H1 (cell line): ENCODE measurements around the gene ADAMTS17. TPM values are rescaled to one million over a fixed set of nuclear protein-coding genes. Genes with fewer than 3 reads are reported as not detected.

ENCODE experiments used
- CTCF ChIA-PET: fragments of 300-600 bp; sonication (Branson Sonifier 250); formaldehyde crosslinking; loops from one replicate; lab custom pipeline; 2021; ENCODE audit not compliant: partially characterized antibody; lab: Charles Lee
- POLR2A ChIA-PET: fragments of 300-600 bp; sonication (Branson Sonifier 250); formaldehyde crosslinking; loops from one replicate; lab custom pipeline; 2021; ENCODE audit warnings: inconsistent platforms; ENCODE audit not compliant: partially characterized antibody; lab: Charles Lee
- DNase-seq, 2 experiments: peaks; one replicate each; pipeline versions ENCODE4 v3.0.0 to v3.0.0-alpha.2; 2010 to 2022; ENCODE audit warnings: low spot score in 2 of 2, low read depth in 1 of 2, mixed read lengths in 1 of 2
- FAIRE-seq: peaks from 2 replicates; lab custom pipeline; 2011; peaks lifted over from hg19 to GRCh38; lab: Jason Lieb, UNC
- H2AFZ ChIP-seq: 2 replicates; pipeline ENCODE4 v1.8.1; 2012; ENCODE audit warnings: low read length, inconsistent platforms
- H2AK5ac ChIP-seq: 2 replicates; pipeline ENCODE4 v1.6.1; 2013; ENCODE audit warnings: low read depth, low read length
- H2BK120ac ChIP-seq: replicated peaks from 2 replicates; pipeline ENCODE3; 2013; ENCODE audit warnings: low read depth, low read length, inconsistent platforms
- H2BK12ac ChIP-seq: 2 replicates; pipeline ENCODE4 v1.6.1; 2013; ENCODE audit warnings: low read depth, low read length
- H2BK15ac ChIP-seq: 2 replicates; pipeline ENCODE4 v1.6.1; 2013; ENCODE audit warnings: low read length
- H2BK20ac ChIP-seq: 2 replicates; pipeline ENCODE4 v1.6.1; 2013; ENCODE audit warnings: low read length
- H2BK5ac ChIP-seq: 2 replicates; pipeline ENCODE4 v1.6.1; 2013; ENCODE audit warnings: low read depth, low read length
- H3K14ac ChIP-seq: 2 replicates; pipeline ENCODE4 v1.6.1; 2013; ENCODE audit warnings: inconsistent platforms; ENCODE audit not compliant: insufficient read length
- H3K18ac ChIP-seq: 2 replicates; pipeline ENCODE4 v1.6.1; 2013; ENCODE audit warnings: low read length; ENCODE audit errors: extremely low read depth
- H3K23ac ChIP-seq: 2 replicates; pipeline ENCODE4 v1.6.1; 2013; ENCODE audit warnings: inconsistent platforms; ENCODE audit not compliant: insufficient read length
- H3K23me2 ChIP-seq: 2 replicates; pipeline ENCODE4 v1.6.1; 2013; ENCODE audit warnings: low read depth, low read length
- H3K27ac ChIP-seq: 2 replicates; pipeline ENCODE4 v1.6.1; 2011; ENCODE audit warnings: low read depth, low read length, inconsistent platforms
- H3K27me3 ChIP-seq, 4 experiments: replicated peaks in 1 of 4; 1 replicate in 1 of 4; 2 replicates in 3 of 4; pipeline versions ENCODE4 v1.6.1 to v1.8.1; 2011 to 2013; ENCODE audit warnings: low read length in 3 of 4, mild to moderate bottlenecking in 3 of 4, inconsistent platforms in 2 of 4, mixed read lengths in 2 of 4, moderate library complexity in 1 of 4; ENCODE audit not compliant: control insufficient read depth in 3 of 4, insufficient read depth in 3 of 4; ENCODE audit errors: extremely low read depth in 1 of 4
- H3K36me3 ChIP-seq, 4 experiments: 2 replicates each; pipeline versions ENCODE4 v1.6.1 to v1.8.1; 2011 to 2013; ENCODE audit warnings: mild to moderate bottlenecking in 4 of 4, low read length in 3 of 4, moderate library complexity in 2 of 4, control low read depth in 1 of 4, inconsistent platforms in 1 of 4; ENCODE audit not compliant: insufficient read depth in 4 of 4, control insufficient read depth in 2 of 4
- H3K4ac ChIP-seq: replicated peaks from 2 replicates; pipeline ENCODE3; 2013; ENCODE audit warnings: low read length, low read depth, mixed read lengths, inconsistent platforms; ENCODE audit not compliant: insufficient read length
- H3K4me1 ChIP-seq, 4 experiments: replicated peaks in 1 of 4; 1 replicate in 1 of 4; 2 replicates in 3 of 4; pipeline versions ENCODE4 v1.6.1 to v1.8.1; 2011 to 2013; ENCODE audit warnings: low read length in 3 of 4, inconsistent platforms in 2 of 4, mixed read lengths in 1 of 4; ENCODE audit not compliant: insufficient read depth in 4 of 4, control insufficient read depth in 3 of 4
- H3K4me2 ChIP-seq, 2 experiments: 2 replicates each; pipeline versions ENCODE4 v1.6.1 to v1.8.1; 2011 to 2013; ENCODE audit warnings: low read depth in 2 of 2, low read length in 2 of 2, control low read depth in 1 of 2, inconsistent platforms in 1 of 2, mild to moderate bottlenecking in 1 of 2; ENCODE audit not compliant: insufficient read depth in 1 of 2
- H3K4me3 ChIP-seq, 4 experiments: fragments of 200-600, 300-600 bp in 1 of 4; sonication (generic), shearing (Covaris generic), sonication (Bioruptor Twin) in 1 of 4; 2 replicates each; pipeline versions ENCODE4 v1.5.1 to v1.8.1; 2011 to 2016; ENCODE audit warnings: low read length in 4 of 4, low read depth in 3 of 4, control low read depth in 2 of 4, inconsistent platforms in 2 of 4, mild to moderate bottlenecking in 2 of 4, mixed read lengths in 1 of 4, moderate library complexity in 1 of 4; ENCODE audit not compliant: insufficient read depth in 2 of 4; ENCODE audit errors: extremely low read depth in 1 of 4
- H3K56ac ChIP-seq: replicated peaks from 2 replicates; pipeline ENCODE3; 2013; ENCODE audit warnings: low read depth, mild to moderate bottlenecking, mixed read lengths, low read length, inconsistent platforms; ENCODE audit not compliant: insufficient read length
- H3K79me1 ChIP-seq: 2 replicates; pipeline ENCODE4 v1.6.1; 2013; ENCODE audit warnings: low read depth, low read length, control low read depth
- H3K79me2 ChIP-seq, 2 experiments: 2 replicates each; pipeline versions ENCODE4 v1.6.1 to v1.8.1; 2012 to 2013; ENCODE audit warnings: low read length in 2 of 2, mild to moderate bottlenecking in 2 of 2, inconsistent platforms in 1 of 2; ENCODE audit not compliant: insufficient read depth in 2 of 2, control insufficient read depth in 1 of 2
- H3K9ac ChIP-seq, 4 experiments: replicated peaks in 1 of 4; 1 replicate in 1 of 4; 2 replicates in 3 of 4; pipeline versions ENCODE4 v1.6.1 to v1.8.1; 2011 to 2013; ENCODE audit warnings: low read depth in 3 of 4, low read length in 3 of 4, control low read depth in 2 of 4, mild to moderate bottlenecking in 2 of 4, moderate library complexity in 2 of 4, inconsistent platforms in 1 of 4; ENCODE audit errors: extremely low read depth in 1 of 4
- H3K9me3 ChIP-seq, 2 experiments: 2 replicates each; pipeline versions ENCODE4 v1.6.1 to v1.8.1; 2012 to 2013; ENCODE audit warnings: mild to moderate bottlenecking in 2 of 2, moderate library complexity in 2 of 2, control low read depth in 1 of 2, inconsistent platforms in 1 of 2, low read depth in 1 of 2, low read length in 1 of 2, mixed read lengths in 1 of 2; ENCODE audit not compliant: insufficient read depth in 2 of 2
- H4K20me1 ChIP-seq, 2 experiments: replicated peaks in 1 of 2; 2 replicates each; pipeline versions ENCODE3 to v1.8.1; 2011 to 2013; ENCODE audit warnings: inconsistent platforms in 2 of 2, low read length in 2 of 2, mild to moderate bottlenecking in 1 of 2; ENCODE audit not compliant: insufficient read depth in 2 of 2, control insufficient read depth in 1 of 2
- H4K5ac ChIP-seq: 2 replicates; pipeline ENCODE4 v1.6.1; 2013; ENCODE audit warnings: low read length, low read depth, mixed read lengths, inconsistent platforms; ENCODE audit not compliant: insufficient read length
- H4K8ac ChIP-seq: 2 replicates; pipeline ENCODE4 v1.8.0; 2013; ENCODE audit warnings: mild to moderate bottlenecking, moderate library complexity, low read length, inconsistent platforms; ENCODE audit not compliant: insufficient read depth; ENCODE audit errors: extremely low read depth
- H4K91ac ChIP-seq: replicated peaks from 2 replicates; pipeline ENCODE3; 2013; ENCODE audit warnings: low read length, mixed read lengths, inconsistent platforms; ENCODE audit not compliant: insufficient read length
- CTBP2 ChIP-seq: IDR thresholded peaks from 2 replicates; pipeline ENCODE4 v1.7.0; 2011; ENCODE audit warnings: borderline replicate concordance, mild to moderate bottlenecking, moderate library complexity, mixed read lengths, low read length; ENCODE audit not compliant: insufficient read depth, insufficient read length
- E2F6 ChIP-seq: IDR thresholded peaks from 2 replicates; pipeline ENCODE4 v1.6.1; 2012; ENCODE audit warnings: inconsistent platforms
- FOSL1 ChIP-seq: IDR thresholded peaks from 2 replicates; pipeline ENCODE4 v1.6.1; 2011; ENCODE audit warnings: mild to moderate bottlenecking, low read depth, low read length, moderate library complexity; ENCODE audit not compliant: insufficient read depth
- HDAC6 ChIP-seq: IDR thresholded peaks from one replicate; pipeline ENCODE4 v1.7.1; 2012; ENCODE audit warnings: low read depth, mild to moderate bottlenecking, inconsistent platforms, low read length, moderate library complexity
- KDM4A ChIP-seq: IDR thresholded peaks from one replicate; pipeline ENCODE4 v1.7.1; 2012; ENCODE audit warnings: low read depth, mild to moderate bottlenecking, moderate library complexity, low read length, inconsistent platforms; ENCODE audit not compliant: severe bottlenecking
- SAP30 ChIP-seq: fragments of 300-600 bp; sonication (generic); IDR thresholded peaks from 2 replicates; pipeline ENCODE4 v1.7.1; 2012; ENCODE audit warnings: low read length, moderate library complexity, mild to moderate bottlenecking, inconsistent platforms; ENCODE audit not compliant: insufficient read depth, insufficient replicate concordance
- WGBS, 2 experiments: shearing (Covaris generic) in 1 of 2; methylation state at CpG; one replicate each; pipeline versions ENCODE4 v1.1.6 to v1.1.7; 2013 to 2015; ENCODE audit warnings: low lambda C conversion rate in 2 of 2, mixed read lengths in 2 of 2, inconsistent platforms in 1 of 2, low coverage in 1 of 2, missing lambda C conversion rate in 1 of 2; ENCODE audit not compliant: insufficient replicate concordance in 2 of 2, insufficient coverage in 1 of 2, insufficient read length in 1 of 2; ENCODE audit errors: extremely low coverage in 1 of 2, missing lambda C conversion rate in 1 of 2; 5-methylcytosine and 5-hydroxymethylcytosine counted together
- polyA plus RNA-seq, 7 experiments: library from polyadenylated mRNA; depleted of rRNA in 3 of 7; stranded (reverse) in 5 of 7; unstranded in 2 of 7; fragments of >200 nt in 5 of 7; fragments of 200-250 nt in 2 of 7; gene quantifications; 1 replicate in 5 of 7; 2 replicates in 1 of 7; 4 replicates in 1 of 7; pipeline versions ENCODE4 v1.2.1 to v1.2.3, GENCODE V29; 2011 to 2013; ENCODE audit warnings: missing spikeins in 2 of 7, mixed read lengths in 2 of 7
- total RNA-seq: library from RNA; stranded (reverse); fragmentation: NEBNext Ultra II Directional; extraction: Animal tissue kit (Norgen Biotek cat#: 25700); gene quantifications from 2 replicates; pipeline ENCODE4 v1.2.1, GENCODE V29; 2021
- TF ChIP-seq, protein P1 (sequence below): IDR thresholded peaks from 2 replicates; pipeline ENCODE4 v1.6.1; 2012; ENCODE audit warnings: low read length, inconsistent platforms

The ADAMTS17 gene
- total and polyA plus RNA-seq, 2 of the 8 experiments (the other 6 are each of a cell fraction or from before 2014, with no cell fraction given) = 0.51 to 1.7 TPM

DNA sequence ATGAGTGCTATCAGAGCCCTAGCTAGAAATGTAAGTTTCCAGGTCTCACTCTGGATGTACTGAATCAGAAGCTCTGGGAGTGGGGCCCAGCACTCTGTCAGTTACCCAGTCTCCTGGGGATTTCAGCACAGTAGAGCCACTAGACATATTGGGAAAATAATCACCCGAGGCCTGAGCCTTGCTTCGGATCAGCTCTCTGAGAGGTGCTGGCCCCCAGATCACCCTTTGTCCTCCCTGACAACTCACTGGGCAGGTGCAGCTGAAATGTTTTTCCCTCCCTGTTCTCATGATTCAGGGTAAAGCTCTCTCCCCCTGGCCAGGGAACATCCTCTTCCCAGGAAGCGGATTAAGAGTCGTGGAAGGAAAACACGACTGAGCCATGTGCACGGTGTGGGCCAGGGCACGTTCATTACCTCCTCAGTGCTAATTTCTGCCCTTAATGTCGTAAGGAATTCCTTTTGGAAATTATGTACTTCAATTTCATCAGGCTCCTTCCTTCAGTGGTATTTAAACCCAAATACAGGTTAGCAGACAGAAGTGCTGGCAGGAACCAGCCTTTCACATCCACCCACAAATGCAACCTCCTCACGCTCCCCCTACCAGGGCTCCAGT lies 311.8 kb downstream of the ADAMTS17 start:
- Histone ChIP-seq H3K4ac (no peak overlapping the region), H2AK5ac (no peak overlapping the region), H2BK5ac (no peak overlapping the region), H4K5ac (no peak overlapping the region), H4K91ac (no peak overlapping the region), H3K9me3 (peaks cover 8 to 10% of the 10 kb centered on the region in 2 experiments), H3K36me3 (no peaks in the 10 kb centered on the region), H3K23me2 (no peaks in the 10 kb centered on the region), H3K4me2 (no peak overlapping the region), H3K56ac (no peak overlapping the region), H3K14ac (no peak overlapping the region), H3K79me2 (no peaks in the 10 kb centered on the region), H3K4me1 (no peaks in the 10 kb centered on the region), H2BK20ac (no peak overlapping the region), H3K27ac (no peak overlapping the region), H3K9ac (no peak overlapping the region), H3K79me1 (no peaks in the 10 kb centered on the region), H4K8ac (no peak overlapping the region), H3K27me3 (no peaks in the 10 kb centered on the region), H3K23ac (no peak overlapping the region), H4K20me1 (no peaks in the 10 kb centered on the region), H2AFZ (no peak overlapping the region), H3K18ac (no peak overlapping the region), H2BK12ac (no peak overlapping the region), H3K4me3 (no peak overlapping the region), H2BK120ac (no peak overlapping the region), H2BK15ac (no peak overlapping the region)
- DNase-seq = no peak
- ChIA-PET CTCF (no interaction called here), POLR2A (no interaction called here)
- 89% methylated on average over 9 of the region's 9 CpGs; no CpG with 5 or more reads in 1 of the 2 experiments for WGBS, 2 experiments
- no peak for FAIRE-seq
- no peak for TF ChIP-seq CTBP2
- no peak for TF ChIP-seq KDM4A
- no peak for TF ChIP-seq E2F6
- TF ChIP-seq, protein P1, sequence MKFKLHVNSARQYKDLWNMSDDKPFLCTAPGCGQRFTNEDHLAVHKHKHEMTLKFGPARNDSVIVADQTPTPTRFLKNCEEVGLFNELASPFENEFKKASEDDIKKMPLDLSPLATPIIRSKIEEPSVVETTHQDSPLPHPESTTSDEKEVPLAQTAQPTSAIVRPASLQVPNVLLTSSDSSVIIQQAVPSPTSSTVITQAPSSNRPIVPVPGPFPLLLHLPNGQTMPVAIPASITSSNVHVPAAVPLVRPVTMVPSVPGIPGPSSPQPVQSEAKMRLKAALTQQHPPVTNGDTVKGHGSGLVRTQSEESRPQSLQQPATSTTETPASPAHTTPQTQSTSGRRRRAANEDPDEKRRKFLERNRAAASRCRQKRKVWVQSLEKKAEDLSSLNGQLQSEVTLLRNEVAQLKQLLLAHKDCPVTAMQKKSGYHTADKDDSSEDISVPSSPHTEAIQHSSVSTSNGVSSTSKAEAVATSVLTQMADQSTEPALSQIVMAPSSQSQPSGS = no peak
- TF ChIP-seq HDAC6 = no peak
- TF ChIP-seq FOSL1 = no peak
- no peak for TF ChIP-seq SAP30
